Measurements from ENCODE around the gene MBLAC1.

DNA sequence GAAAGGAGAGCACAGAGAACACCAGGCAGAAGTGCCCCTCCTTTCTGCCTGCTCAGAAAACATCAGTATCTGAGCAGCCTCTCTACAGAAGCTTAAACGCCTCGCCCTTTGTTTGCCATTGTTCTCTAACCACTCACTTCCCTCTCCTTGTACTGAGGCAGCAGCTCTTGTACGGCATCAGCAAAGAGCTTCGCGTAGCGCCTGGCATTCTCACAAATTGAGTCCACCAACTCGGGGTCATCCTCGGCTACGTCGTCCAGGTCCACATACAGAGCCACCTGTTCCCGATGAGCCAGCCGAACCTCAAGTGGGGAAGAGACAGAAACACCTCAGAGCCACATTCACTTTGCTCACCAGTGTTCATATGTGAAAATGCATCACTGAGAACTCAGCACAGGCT lies 27.3 kb upstream of the MBLAC1 start:
- TF ChIP-seq, protein P1, sequence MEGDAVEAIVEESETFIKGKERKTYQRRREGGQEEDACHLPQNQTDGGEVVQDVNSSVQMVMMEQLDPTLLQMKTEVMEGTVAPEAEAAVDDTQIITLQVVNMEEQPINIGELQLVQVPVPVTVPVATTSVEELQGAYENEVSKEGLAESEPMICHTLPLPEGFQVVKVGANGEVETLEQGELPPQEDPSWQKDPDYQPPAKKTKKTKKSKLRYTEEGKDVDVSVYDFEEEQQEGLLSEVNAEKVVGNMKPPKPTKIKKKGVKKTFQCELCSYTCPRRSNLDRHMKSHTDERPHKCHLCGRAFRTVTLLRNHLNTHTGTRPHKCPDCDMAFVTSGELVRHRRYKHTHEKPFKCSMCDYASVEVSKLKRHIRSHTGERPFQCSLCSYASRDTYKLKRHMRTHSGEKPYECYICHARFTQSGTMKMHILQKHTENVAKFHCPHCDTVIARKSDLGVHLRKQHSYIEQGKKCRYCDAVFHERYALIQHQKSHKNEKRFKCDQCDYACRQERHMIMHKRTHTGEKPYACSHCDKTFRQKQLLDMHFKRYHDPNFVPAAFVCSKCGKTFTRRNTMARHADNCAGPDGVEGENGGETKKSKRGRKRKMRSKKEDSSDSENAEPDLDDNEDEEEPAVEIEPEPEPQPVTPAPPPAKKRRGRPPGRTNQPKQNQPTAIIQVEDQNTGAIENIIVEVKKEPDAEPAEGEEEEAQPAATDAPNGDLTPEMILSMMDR (IDR thresholded peaks at IDR 0.05), result no peak
- TF ChIP-seq POLR2A (IDR thresholded peaks at IDR 0.05), result no peak
